Measurements from ENCODE around the gene TLL1.

TLL1 gene

GRCh38 chr4:166121897-166122296 lies 248.9 kb downstream of the TLL1 start:
- no peak overlapping the region for H3K4me3 ChIP-seq (ENCODE audit: insufficient read depth, low read length, poor library complexity, severe bottlenecking)

GRCh38 chr4:166123546-166123945 lies 250.5 kb downstream of the TLL1 start:
- no peaks in the 10 kb centered on the region for H3F3A ChIP-seq (ENCODE audit: insufficient read depth)
- no peaks in the 10 kb centered on the region for H3K36me3 ChIP-seq (ENCODE audit: low read length)
- TF ChIP-seq CTCF (IDR thresholded peaks at IDR 0.05; ENCODE audit: insufficient read depth, low read length, poor library complexity, severe bottlenecking), result no peak
- H3K9me3 ChIP-seq (ENCODE audit: insufficient read depth, low read length), result no peaks in the 10 kb centered on the region
- H4K20me1 ChIP-seq (ENCODE audit: low read depth, low read length), result no peaks in the 10 kb centered on the region
- H3K27ac ChIP-seq (ENCODE audit: low read depth, low read length), result no peak overlapping the region
- no peak overlapping the region for H3K9ac ChIP-seq (ENCODE audit: low read length)
- no peaks in the 10 kb centered on the region for H3K79me2 ChIP-seq (ENCODE audit: insufficient read depth, low read length)
- no peak overlapping the region for H2AFZ ChIP-seq (ENCODE audit: low read depth, low read length, severe bottlenecking)
- no peaks in the 10 kb centered on the region for H3K27me3 ChIP-seq (ENCODE audit: low read length)
- H3K4me3 ChIP-seq (ENCODE audit: insufficient read depth, low read length, poor library complexity, severe bottlenecking), result no peak overlapping the region
- no peak overlapping the region for H3K4me2 ChIP-seq (ENCODE audit: low read depth, low read length, poor library complexity, severe bottlenecking)
- no peaks in the 10 kb centered on the region for H3K9me2 ChIP-seq (replicated peaks; ENCODE audit: insufficient read depth, low read length)

More at GRCh38 chr4:166121897-166122296, 248.9 kb downstream of the TLL1 start:
- H3K27me3 ChIP-seq (ENCODE audit: low read length), result no peaks in the 10 kb centered on the region
- H3K4me2 ChIP-seq (ENCODE audit: low read depth, low read length, poor library complexity, severe bottlenecking), result no peak overlapping the region
- TF ChIP-seq EZH2phosphoT487 (conservative IDR thresholded peaks at IDR 0.05; ENCODE audit: low read length) (no peak), CTCF (IDR thresholded peaks at IDR 0.05; ENCODE audit: insufficient read depth, low read length, poor library complexity, severe bottlenecking) (no peak)
- no peak overlapping the region for H2AFZ ChIP-seq (ENCODE audit: low read depth, low read length, severe bottlenecking)
- no peak overlapping the region for H3K9ac ChIP-seq (ENCODE audit: low read length)
- H4K20me1 ChIP-seq (ENCODE audit: low read depth, low read length), result no peaks in the 10 kb centered on the region
- no peaks in the 10 kb centered on the region for H3F3A ChIP-seq (ENCODE audit: insufficient read depth)
- no peaks in the 10 kb centered on the region for H3K36me3 ChIP-seq (ENCODE audit: low read length)
- H3K79me2 ChIP-seq (ENCODE audit: insufficient read depth, low read length), result no peaks in the 10 kb centered on the region
- no peak overlapping the region for H3K27ac ChIP-seq (ENCODE audit: low read depth, low read length)
- no peaks in the 10 kb centered on the region for H3K9me2 ChIP-seq (replicated peaks; ENCODE audit: insufficient read depth, low read length)
- no peaks in the 10 kb centered on the region for H3K9me3 ChIP-seq (ENCODE audit: insufficient read depth, low read length)

- Histone ChIP-seq H3K9me3 (ENCODE audit: insufficient read depth, low read length) (no peaks in the 10 kb centered on the region), H3K9me2 (replicated peaks; ENCODE audit: insufficient read depth, low read length) (no peaks in the 10 kb centered on the region), H3K36me3 (ENCODE audit: low read length) (no peaks in the 10 kb centered on the region), H3K27ac (ENCODE audit: low read depth, low read length) (no peak overlapping the region), H3K27me3 (ENCODE audit: low read length) (no peaks in the 10 kb centered on the region), H3F3A (ENCODE audit: insufficient read depth) (no peaks in the 10 kb centered on the region), H3K4me2 (ENCODE audit: low read depth, low read length, poor library complexity, severe bottlenecking) (no peak overlapping the region), H3K4me3 (ENCODE audit: insufficient read depth, low read length, poor library complexity, severe bottlenecking) (no peak overlapping the region), H4K20me1 (ENCODE audit: low read depth, low read length) (no peaks in the 10 kb centered on the region), H3K79me2 (ENCODE audit: insufficient read depth, low read length) (no peaks in the 10 kb centered on the region), H3K9ac (ENCODE audit: low read length) (no peak overlapping the region), H2AFZ (ENCODE audit: low read depth, low read length, severe bottlenecking) (no peak overlapping the region)
- TF ChIP-seq CTCF (IDR thresholded peaks at IDR 0.05; ENCODE audit: insufficient read depth, low read length, poor library complexity, severe bottlenecking), result no peak
Observed at GRCh38 chr4:166128403-166128802, 255.4 kb downstream of the TLL1 start.

GRCh38 chr4:166134285-166134684 lies 261.2 kb downstream of the TLL1 start:
- Histone ChIP-seq H3K36me3 (ENCODE audit: low read length) (no peaks in the 10 kb centered on the region), H2AFZ (ENCODE audit: low read depth, low read length, severe bottlenecking) (no peak overlapping the region), H3F3A (ENCODE audit: insufficient read depth) (no peaks in the 10 kb centered on the region), H3K4me3 (ENCODE audit: insufficient read depth, low read length, poor library complexity, severe bottlenecking) (no peak overlapping the region), H4K20me1 (ENCODE audit: low read depth, low read length) (no peaks in the 10 kb centered on the region), H3K9ac (ENCODE audit: low read length) (no peak overlapping the region), H3K9me3 (ENCODE audit: insufficient read depth, low read length) (no peaks in the 10 kb centered on the region), H3K4me2 (ENCODE audit: low read depth, low read length, poor library complexity, severe bottlenecking) (no peak overlapping the region), H3K9me2 (replicated peaks; ENCODE audit: insufficient read depth, low read length) (no peaks in the 10 kb centered on the region), H3K79me2 (ENCODE audit: insufficient read depth, low read length) (no peaks in the 10 kb centered on the region), H3K27ac (ENCODE audit: low read depth, low read length) (no peak overlapping the region), H3K27me3 (ENCODE audit: low read length) (no peaks in the 10 kb centered on the region)
- TF ChIP-seq CTCF (IDR thresholded peaks at IDR 0.05; ENCODE audit: insufficient read depth, low read length, poor library complexity, severe bottlenecking), result no peak
- no peak for TF ChIP-seq EZH2phosphoT487 (conservative IDR thresholded peaks at IDR 0.05; ENCODE audit: low read length)

All from SU-DHL-6 (cell line).